Ishikawa (cell line): ENCODE results near the gene MX1.

ENCODE experiments used
- CEBPB ChIP-seq: IDR thresholded peaks from 2 replicates; pipeline ENCODE4 v1.6.1; 2012
- CREB1 ChIP-seq: IDR thresholded peaks from 2 replicates; pipeline ENCODE4 v1.6.1; 2012; ENCODE audit warnings: low read depth
- EGR1 ChIP-seq: IDR thresholded peaks from 2 replicates; pipeline ENCODE4 v1.6.1; 2012
- EP300 ChIP-seq: IDR thresholded peaks from 2 replicates; pipeline ENCODE4 v1.6.1; 2012; ENCODE audit warnings: borderline replicate concordance
- FOXM1 ChIP-seq: IDR thresholded peaks from 2 replicates; pipeline ENCODE4 v1.6.1; 2012; ENCODE audit warnings: low read depth, borderline replicate concordance
- MAX ChIP-seq: IDR thresholded peaks from 2 replicates; pipeline ENCODE4 v1.6.1; 2012
- NFIC ChIP-seq: IDR thresholded peaks from 2 replicates; pipeline ENCODE4 v1.6.1; 2012
- RAD21 ChIP-seq: IDR thresholded peaks from 2 replicates; pipeline ENCODE4 v1.6.1; 2012; ENCODE audit warnings: low read depth
- TAF1 ChIP-seq: IDR thresholded peaks from 2 replicates; pipeline ENCODE4 v1.6.1; 2012; ENCODE audit warnings: low read depth, mild to moderate bottlenecking
- TCF12 ChIP-seq: IDR thresholded peaks from 2 replicates; pipeline ENCODE4 v1.6.1; 2012; ENCODE audit warnings: low read depth
- TEAD4 ChIP-seq: IDR thresholded peaks from 2 replicates; pipeline ENCODE4 v1.6.1; 2012
- YY1 ChIP-seq: IDR thresholded peaks from 2 replicates; pipeline ENCODE4 v1.6.1; 2012; ENCODE audit warnings: low read depth
- ZBTB7A ChIP-seq: IDR thresholded peaks from 2 replicates; pipeline ENCODE4 v1.6.1; 2012; ENCODE audit warnings: low read depth
- TF ChIP-seq, protein P1 (sequence below): IDR thresholded peaks from 2 replicates; pipeline ENCODE4 v1.6.1; 2012
- TF ChIP-seq, protein P2 (sequence below): IDR thresholded peaks from 2 replicates; pipeline ENCODE4 v1.6.1; 2012; ENCODE audit warnings: low read depth, mild to moderate bottlenecking

Gene MX1

GRCh38 chr21:41482980-41483379, 56.9 kb downstream of the MX1 start:
- TF ChIP-seq EP300 (no peak), FOXM1 (no peak)

DNA sequence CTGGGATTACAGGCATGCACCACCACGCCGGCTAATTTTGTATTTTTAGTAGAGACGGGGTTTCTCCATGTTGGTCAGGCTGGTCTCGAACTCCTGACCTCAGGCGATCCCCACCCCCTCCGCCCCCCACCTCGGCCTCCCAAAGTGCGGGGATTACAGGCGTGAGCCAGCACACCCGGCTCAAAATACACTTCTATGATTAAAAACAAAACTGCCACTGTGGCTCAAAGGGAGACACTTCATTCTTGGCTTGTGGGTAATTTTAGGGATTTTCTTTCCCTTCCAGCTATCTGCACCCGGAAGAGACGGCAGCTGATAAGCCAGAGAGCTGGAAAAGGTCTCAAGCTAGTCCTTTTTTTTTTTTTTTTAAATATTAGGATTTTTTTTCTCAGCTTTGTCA, 57.4 kb downstream of the MX1 start:
- TF ChIP-seq NFIC, result no peak
- TF ChIP-seq YY1, result no peak
- no peak for TF ChIP-seq EP300
- TF ChIP-seq EGR1, result no peak
- TF ChIP-seq, protein P1, sequence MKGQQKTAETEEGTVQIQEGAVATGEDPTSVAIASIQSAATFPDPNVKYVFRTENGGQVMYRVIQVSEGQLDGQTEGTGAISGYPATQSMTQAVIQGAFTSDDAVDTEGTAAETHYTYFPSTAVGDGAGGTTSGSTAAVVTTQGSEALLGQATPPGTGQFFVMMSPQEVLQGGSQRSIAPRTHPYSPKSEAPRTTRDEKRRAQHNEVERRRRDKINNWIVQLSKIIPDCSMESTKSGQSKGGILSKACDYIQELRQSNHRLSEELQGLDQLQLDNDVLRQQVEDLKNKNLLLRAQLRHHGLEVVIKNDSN, result no peak
- TF ChIP-seq ZBTB7A, result no peak
- no peak for TF ChIP-seq TEAD4
- TF ChIP-seq TAF1, result no peak
- TF ChIP-seq TCF12, result no peak
- TF ChIP-seq, protein P2, sequence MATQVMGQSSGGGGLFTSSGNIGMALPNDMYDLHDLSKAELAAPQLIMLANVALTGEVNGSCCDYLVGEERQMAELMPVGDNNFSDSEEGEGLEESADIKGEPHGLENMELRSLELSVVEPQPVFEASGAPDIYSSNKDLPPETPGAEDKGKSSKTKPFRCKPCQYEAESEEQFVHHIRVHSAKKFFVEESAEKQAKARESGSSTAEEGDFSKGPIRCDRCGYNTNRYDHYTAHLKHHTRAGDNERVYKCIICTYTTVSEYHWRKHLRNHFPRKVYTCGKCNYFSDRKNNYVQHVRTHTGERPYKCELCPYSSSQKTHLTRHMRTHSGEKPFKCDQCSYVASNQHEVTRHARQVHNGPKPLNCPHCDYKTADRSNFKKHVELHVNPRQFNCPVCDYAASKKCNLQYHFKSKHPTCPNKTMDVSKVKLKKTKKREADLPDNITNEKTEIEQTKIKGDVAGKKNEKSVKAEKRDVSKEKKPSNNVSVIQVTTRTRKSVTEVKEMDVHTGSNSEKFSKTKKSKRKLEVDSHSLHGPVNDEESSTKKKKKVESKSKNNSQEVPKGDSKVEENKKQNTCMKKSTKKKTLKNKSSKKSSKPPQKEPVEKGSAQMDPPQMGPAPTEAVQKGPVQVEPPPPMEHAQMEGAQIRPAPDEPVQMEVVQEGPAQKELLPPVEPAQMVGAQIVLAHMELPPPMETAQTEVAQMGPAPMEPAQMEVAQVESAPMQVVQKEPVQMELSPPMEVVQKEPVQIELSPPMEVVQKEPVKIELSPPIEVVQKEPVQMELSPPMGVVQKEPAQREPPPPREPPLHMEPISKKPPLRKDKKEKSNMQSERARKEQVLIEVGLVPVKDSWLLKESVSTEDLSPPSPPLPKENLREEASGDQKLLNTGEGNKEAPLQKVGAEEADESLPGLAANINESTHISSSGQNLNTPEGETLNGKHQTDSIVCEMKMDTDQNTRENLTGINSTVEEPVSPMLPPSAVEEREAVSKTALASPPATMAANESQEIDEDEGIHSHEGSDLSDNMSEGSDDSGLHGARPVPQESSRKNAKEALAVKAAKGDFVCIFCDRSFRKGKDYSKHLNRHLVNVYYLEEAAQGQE, result no peak
- no peak for TF ChIP-seq CEBPB
- TF ChIP-seq RAD21, result no peak
- TF ChIP-seq MAX, result no peak

- no peak for TF ChIP-seq TAF1
- no peak for TF ChIP-seq EP300
- no peak for TF ChIP-seq NFIC
- no peak for TF ChIP-seq CREB1
- TF ChIP-seq EGR1, result no peak
- no peak for TF ChIP-seq YY1
- TF ChIP-seq, protein P2, result no peak
- TF ChIP-seq ZBTB7A, result no peak
- no peak for TF ChIP-seq FOXM1
- TF ChIP-seq TEAD4, result no peak
- TF ChIP-seq RAD21, result no peak
- no peak for TF ChIP-seq TCF12
- no peak for TF ChIP-seq CEBPB
- no peak for TF ChIP-seq MAX
- TF ChIP-seq, protein P1, result no peak
Observed at GRCh38 chr21:41483973-41484372, 57.9 kb downstream of the MX1 start.

- TF ChIP-seq MAX, result no peak
- TF ChIP-seq EGR1, result no peak
- no peak for TF ChIP-seq ZBTB7A
- TF ChIP-seq, protein P2, result no peak
- TF ChIP-seq EP300, result no peak
- TF ChIP-seq YY1, result no peak
- TF ChIP-seq, protein P1, result no peak
- no peak for TF ChIP-seq CEBPB
- TF ChIP-seq TAF1, result no peak
- no peak for TF ChIP-seq FOXM1
- no peak for TF ChIP-seq CREB1
- no peak for TF ChIP-seq NFIC
- TF ChIP-seq RAD21, result no peak
- TF ChIP-seq TCF12, result no peak
- no peak for TF ChIP-seq TEAD4
Observed at GRCh38 chr21:41487082-41487481, 61.0 kb downstream of the MX1 start.
